SK-N-SH (cell line): Measurements from ENCODE around the gene NTN5. TPM values are rescaled to one million over a fixed set of nuclear protein-coding genes. Genes with fewer than 3 reads are reported as not detected.

Experiments
- CTCF ChIA-PET: fragments of 300-600, 350-600 bp; formaldehyde crosslinking; extraction: SDS; loops from one replicate; lab custom pipeline; 2021; lab: Yijun Ruan, JAX
- POLR2A ChIA-PET: fragments of 350-600 bp; sonication (Branson Sonifier 250); formaldehyde crosslinking; extraction: SDS; loops from one replicate; lab custom pipeline; 2020; ENCODE audit warnings: antibody characterized with exemption, inconsistent platforms; lab: Yijun Ruan, JAX
- DNase-seq: peaks from one replicate; pipeline ENCODE4 v3.0.0; 2012
- H2AFZ ChIP-seq: fragments of 200-600 bp; sonication (generic); 2 replicates; pipeline ENCODE4 v1.8.1; 2016; ENCODE audit warnings: antibody characterized with exemption, mild to moderate bottlenecking, low read depth
- H3F3A ChIP-seq: fragments of 200-600 bp; sonication (generic); replicated peaks from 2 replicates; pipeline ENCODE3; 2016; ENCODE audit warnings: antibody characterized with exemption, mild to moderate bottlenecking; ENCODE audit not compliant: insufficient read depth
- H3K27ac ChIP-seq, 2 experiments: fragments of 200-500 bp in 1 of 2; fragments of 200-600 bp in 1 of 2; sonication (Bioruptor generic) in 1 of 2; sonication (generic), shearing (Covaris generic) in 1 of 2; 2 replicates each; pipeline versions ENCODE4 v1.5.1 to v1.6.1; 2014 to 2016; ENCODE audit warnings: low read depth in 2 of 2, inconsistent platforms in 1 of 2, low read length in 1 of 2, mild to moderate bottlenecking in 1 of 2, mixed read lengths in 1 of 2
- H3K27me3 ChIP-seq: fragments of 200-600 bp; sonication (generic), shearing (Covaris generic); 2 replicates; pipeline ENCODE4 v1.6.1; 2016; ENCODE audit warnings: mixed run types; ENCODE audit not compliant: insufficient read depth
- H3K36me3 ChIP-seq, 2 experiments: fragments of 200-500 bp in 1 of 2; fragments of 200-600 bp in 1 of 2; sonication (Bioruptor generic) in 1 of 2; sonication (generic) in 1 of 2; replicated peaks in 1 of 2; 2 replicates each; pipeline versions ENCODE3 to v1.5.1; 2014 to 2016; ENCODE audit warnings: low read length in 1 of 2, mild to moderate bottlenecking in 1 of 2; ENCODE audit not compliant: insufficient read depth in 2 of 2, control insufficient read depth in 1 of 2
- H3K4me1 ChIP-seq, 2 experiments: fragments of 200-500 bp in 1 of 2; fragments of 200-600 bp in 1 of 2; sonication (Bioruptor generic) in 1 of 2; sonication (generic), shearing (Covaris generic) in 1 of 2; 2 replicates each; pipeline versions ENCODE4 v1.5.1 to v1.6.1; 2014 to 2016; ENCODE audit warnings: low read depth in 1 of 2, low read length in 1 of 2, mixed run types in 1 of 2; ENCODE audit not compliant: insufficient read depth in 2 of 2, control insufficient read depth in 1 of 2
- H3K4me2 ChIP-seq: fragments of 200-600 bp; sonication (generic), shearing (Covaris generic); 2 replicates; pipeline ENCODE4 v1.6.1; 2017; ENCODE audit warnings: mixed run types
- H3K4me3 ChIP-seq, 2 experiments: fragments of 200-500 bp in 1 of 2; fragments of 200-600 bp in 1 of 2; sonication (Bioruptor generic) in 1 of 2; sonication (generic), shearing (Covaris generic) in 1 of 2; 2 replicates each; pipeline versions ENCODE4 v1.5.1 to v1.8.1; 2014 to 2016; ENCODE audit warnings: low read depth in 2 of 2, inconsistent platforms in 1 of 2, low read length in 1 of 2, mild to moderate bottlenecking in 1 of 2, mixed read lengths in 1 of 2, moderate library complexity in 1 of 2
- H3K79me2 ChIP-seq: fragments of 200-600 bp; sonication (generic); 2 replicates; pipeline ENCODE4 v1.8.1; 2017; ENCODE audit warnings: mild to moderate bottlenecking; ENCODE audit not compliant: insufficient read depth
- H3K9ac ChIP-seq: fragments of 200-600 bp; sonication (generic); 2 replicates; pipeline ENCODE4 v1.6.1; 2017; ENCODE audit warnings: mixed run types
- H3K9me2 ChIP-seq: fragments of 200-600 bp; sonication (generic); 2 replicates; pipeline ENCODE4 v1.6.1; 2017; ENCODE audit warnings: mixed run types
- H3K9me3 ChIP-seq: fragments of 200-600 bp; sonication (generic); 2 replicates; pipeline ENCODE4 v1.6.1; 2017; ENCODE audit warnings: mixed run types, mild to moderate bottlenecking, moderate library complexity
- H4K20me1 ChIP-seq: fragments of 200-600 bp; sonication (generic); 2 replicates; pipeline ENCODE4 v1.6.1; 2017; ENCODE audit warnings: mild to moderate bottlenecking, mixed run types; ENCODE audit not compliant: insufficient read depth
- FOXJ3 ChIP-seq: sonication (generic); formaldehyde crosslinking; IDR thresholded peaks from 2 replicates; pipeline ENCODE4 v1.5.1; 2020; ENCODE audit warnings: mild to moderate bottlenecking, missing genetic modification reagents
- GATA2 ChIP-seq: sonication (generic); formaldehyde crosslinking; IDR thresholded peaks from 2 replicates; pipeline ENCODE4 v1.5.0; 2020; ENCODE audit warnings: mild to moderate bottlenecking, missing genetic modification reagents
- NRF1 ChIP-seq: IDR thresholded peaks from 2 replicates; pipeline ENCODE4 v1.6.1; 2012; ENCODE audit warnings: low read depth, mild to moderate bottlenecking, low read length
- POLR2AphosphoS5 ChIP-seq: IDR thresholded peaks from 2 replicates; pipeline ENCODE4 v1.6.1; 2012; ENCODE audit warnings: low read depth, low read length
- RAD21 ChIP-seq: IDR thresholded peaks from 2 replicates; pipeline ENCODE4 v1.6.1; 2012; ENCODE audit warnings: mild to moderate bottlenecking, low read length
- RCOR1 ChIP-seq: fragments of 150-350 bp; IDR thresholded peaks from 2 replicates; pipeline ENCODE4 v1.6.1; 2017; ENCODE audit warnings: antibody characterized with exemption, low read length
- SMC3 ChIP-seq: IDR thresholded peaks from 2 replicates; pipeline ENCODE4 v1.6.1; 2012; ENCODE audit warnings: low read depth, low read length, improper control_type of control experiment
- WGBS: methylation state at CpG from one replicate; pipeline ENCODE4 v1.1.6; 2017; ENCODE audit warnings: low lambda C conversion rate; 5-methylcytosine and 5-hydroxymethylcytosine counted together
- polyA plus RNA-seq, 3 experiments: library from polyadenylated mRNA; depleted of rRNA; stranded (reverse); fragments of >200 nt; gene quantifications; 2 replicates each; pipeline ENCODE4 v1.2.3, GENCODE V29; 2012
- TF ChIP-seq, protein P1 (sequence below): IDR thresholded peaks from 2 replicates; pipeline ENCODE4 v1.4.0; 2012; ENCODE audit warnings: low read depth
- TF ChIP-seq, protein P2 (sequence below): IDR thresholded peaks from 2 replicates; pipeline ENCODE4 v1.4.0; 2012; ENCODE audit warnings: low read depth, borderline replicate concordance
- TF ChIP-seq, protein P3 (sequence below): IDR thresholded peaks from 2 replicates; pipeline ENCODE4 v1.6.1; 2012; ENCODE audit warnings: mild to moderate bottlenecking, low read depth, low read length, moderate library complexity
- TF ChIP-seq, protein P4 (sequence below): fragments of 200-600 bp; sonication (generic); IDR thresholded peaks from 2 replicates; pipeline ENCODE4 v1.6.1; 2017; ENCODE audit warnings: antibody characterized with exemption, mild to moderate bottlenecking, moderate library complexity

NTN5 gene
- polyA plus RNA-seq, 1 of the 3 experiments (the other 2 are of a cell fraction) = 0.74 TPM

DNA sequence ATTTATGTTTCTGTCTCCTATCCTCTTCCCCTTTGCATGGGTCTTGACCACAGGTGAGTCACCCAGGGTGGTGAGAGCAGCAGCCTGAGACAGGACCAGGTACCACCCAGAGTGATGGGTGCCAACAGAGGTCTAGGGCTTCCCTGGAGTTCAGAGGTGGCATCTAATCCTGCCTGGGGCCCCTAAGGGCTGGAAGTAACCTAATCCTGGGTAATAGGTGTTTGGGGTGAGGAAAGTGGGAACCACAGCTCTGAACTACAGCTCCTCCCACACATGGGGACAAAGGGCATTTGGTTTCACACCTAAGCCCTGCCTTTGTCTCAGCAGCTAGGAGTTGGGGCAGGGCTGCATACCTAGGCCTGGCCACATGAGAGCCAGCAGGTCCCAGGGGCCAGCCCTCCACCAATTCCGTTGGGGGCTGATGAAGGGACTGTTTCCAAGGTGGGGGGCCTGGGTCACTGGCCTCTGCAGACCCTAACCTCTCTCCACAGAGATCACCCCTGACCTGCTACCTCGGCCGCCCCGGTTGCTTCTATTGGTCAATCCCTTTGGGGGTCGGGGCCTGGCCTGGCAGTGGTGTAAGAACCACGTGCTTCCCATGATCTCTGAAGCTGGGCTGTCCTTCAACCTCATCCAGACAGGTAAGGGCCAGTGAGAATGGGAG lies 45.5 kb downstream of the NTN5 start:
- ChIA-PET CTCF (no interaction called here), POLR2A (interaction anchor here (1.4 kb wide), 1 partner anchor 9 kb away, joined by 5 read pairs; the partner anchor contains the start of gene RPL18)
- no peak for TF ChIP-seq NRF1
- no peak for TF ChIP-seq GATA2 (CRISPR knock-in tag)
- TF ChIP-seq SMC3 = no peak
- TF ChIP-seq RAD21 = no peak
- TF ChIP-seq, protein P1, sequence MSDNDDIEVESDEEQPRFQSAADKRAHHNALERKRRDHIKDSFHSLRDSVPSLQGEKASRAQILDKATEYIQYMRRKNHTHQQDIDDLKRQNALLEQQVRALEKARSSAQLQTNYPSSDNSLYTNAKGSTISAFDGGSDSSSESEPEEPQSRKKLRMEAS = no peak
- no peak for TF ChIP-seq POLR2AphosphoS5
- TF ChIP-seq, protein P2, sequence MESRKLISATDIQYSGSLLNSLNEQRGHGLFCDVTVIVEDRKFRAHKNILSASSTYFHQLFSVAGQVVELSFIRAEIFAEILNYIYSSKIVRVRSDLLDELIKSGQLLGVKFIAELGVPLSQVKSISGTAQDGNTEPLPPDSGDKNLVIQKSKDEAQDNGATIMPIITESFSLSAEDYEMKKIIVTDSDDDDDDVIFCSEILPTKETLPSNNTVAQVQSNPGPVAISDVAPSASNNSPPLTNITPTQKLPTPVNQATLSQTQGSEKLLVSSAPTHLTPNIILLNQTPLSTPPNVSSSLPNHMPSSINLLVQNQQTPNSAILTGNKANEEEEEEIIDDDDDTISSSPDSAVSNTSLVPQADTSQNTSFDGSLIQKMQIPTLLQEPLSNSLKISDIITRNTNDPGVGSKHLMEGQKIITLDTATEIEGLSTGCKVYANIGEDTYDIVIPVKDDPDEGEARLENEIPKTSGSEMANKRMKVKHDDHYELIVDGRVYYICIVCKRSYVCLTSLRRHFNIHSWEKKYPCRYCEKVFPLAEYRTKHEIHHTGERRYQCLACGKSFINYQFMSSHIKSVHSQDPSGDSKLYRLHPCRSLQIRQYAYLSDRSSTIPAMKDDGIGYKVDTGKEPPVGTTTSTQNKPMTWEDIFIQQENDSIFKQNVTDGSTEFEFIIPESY = no peak
- no peak for TF ChIP-seq FOXJ3 (CRISPR knock-in tag)
- TF ChIP-seq, protein P3, sequence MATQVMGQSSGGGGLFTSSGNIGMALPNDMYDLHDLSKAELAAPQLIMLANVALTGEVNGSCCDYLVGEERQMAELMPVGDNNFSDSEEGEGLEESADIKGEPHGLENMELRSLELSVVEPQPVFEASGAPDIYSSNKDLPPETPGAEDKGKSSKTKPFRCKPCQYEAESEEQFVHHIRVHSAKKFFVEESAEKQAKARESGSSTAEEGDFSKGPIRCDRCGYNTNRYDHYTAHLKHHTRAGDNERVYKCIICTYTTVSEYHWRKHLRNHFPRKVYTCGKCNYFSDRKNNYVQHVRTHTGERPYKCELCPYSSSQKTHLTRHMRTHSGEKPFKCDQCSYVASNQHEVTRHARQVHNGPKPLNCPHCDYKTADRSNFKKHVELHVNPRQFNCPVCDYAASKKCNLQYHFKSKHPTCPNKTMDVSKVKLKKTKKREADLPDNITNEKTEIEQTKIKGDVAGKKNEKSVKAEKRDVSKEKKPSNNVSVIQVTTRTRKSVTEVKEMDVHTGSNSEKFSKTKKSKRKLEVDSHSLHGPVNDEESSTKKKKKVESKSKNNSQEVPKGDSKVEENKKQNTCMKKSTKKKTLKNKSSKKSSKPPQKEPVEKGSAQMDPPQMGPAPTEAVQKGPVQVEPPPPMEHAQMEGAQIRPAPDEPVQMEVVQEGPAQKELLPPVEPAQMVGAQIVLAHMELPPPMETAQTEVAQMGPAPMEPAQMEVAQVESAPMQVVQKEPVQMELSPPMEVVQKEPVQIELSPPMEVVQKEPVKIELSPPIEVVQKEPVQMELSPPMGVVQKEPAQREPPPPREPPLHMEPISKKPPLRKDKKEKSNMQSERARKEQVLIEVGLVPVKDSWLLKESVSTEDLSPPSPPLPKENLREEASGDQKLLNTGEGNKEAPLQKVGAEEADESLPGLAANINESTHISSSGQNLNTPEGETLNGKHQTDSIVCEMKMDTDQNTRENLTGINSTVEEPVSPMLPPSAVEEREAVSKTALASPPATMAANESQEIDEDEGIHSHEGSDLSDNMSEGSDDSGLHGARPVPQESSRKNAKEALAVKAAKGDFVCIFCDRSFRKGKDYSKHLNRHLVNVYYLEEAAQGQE = no peak
- no peak for TF ChIP-seq RCOR1
- H3K79me2 ChIP-seq = 0 out of 2 replicates have a peak, but pooled peaks cover 3% of the 10 kb centered on the region
- peaks cover 12 to 25% of the 10 kb centered on the region in 2 experiments for H3K36me3 ChIP-seq
- no peaks in the 10 kb centered on the region for H4K20me1 ChIP-seq
- no peak for DNase-seq
- peaks cover 4 to 20% of the 10 kb centered on the region in 2 experiments; a peak in 2 of 4 replicates for H3K4me1 ChIP-seq
- no peaks in the 10 kb centered on the region for H3K9me3 ChIP-seq
- H3K9me2 ChIP-seq = no peaks in the 10 kb centered on the region
- no peaks in the 10 kb centered on the region for H3K27me3 ChIP-seq
- H3K9ac ChIP-seq = no peak overlapping the region
- H3K4me2 ChIP-seq = no peak overlapping the region
- H3K4me3 ChIP-seq = no peak overlapping the region
- no peak overlapping the region for H2AFZ ChIP-seq
- H3F3A ChIP-seq = peaks cover 10% of the 10 kb centered on the region
- H3K27ac ChIP-seq = no peak overlapping the region
- WGBS = 90% methylated on average over 2 of the region's 6 CpGs

DNA sequence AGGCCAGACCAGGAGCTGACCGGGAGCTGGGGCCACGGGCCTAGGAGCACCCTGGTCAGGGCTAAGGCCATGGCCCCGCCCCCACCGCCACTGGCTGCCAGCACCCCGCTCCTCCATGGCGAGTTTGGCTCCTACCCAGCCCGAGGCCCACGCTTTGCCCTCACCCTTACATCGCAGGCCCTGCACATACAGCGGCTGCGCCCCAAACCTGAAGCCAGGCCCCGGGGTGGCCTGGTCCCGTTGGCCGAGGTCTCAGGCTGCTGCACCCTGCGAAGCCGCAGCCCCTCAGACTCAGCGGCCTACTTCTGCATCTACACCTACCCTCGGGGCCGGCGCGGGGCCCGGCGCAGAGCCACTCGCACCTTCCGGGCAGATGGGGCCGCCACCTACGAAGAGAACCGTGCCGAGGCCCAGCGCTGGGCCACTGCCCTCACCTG lies 46.9 kb downstream of the NTN5 start:
- CTCF ChIA-PET = no interaction called here

More for the DNA sequence above, 46.9 kb downstream of the NTN5 start:
- Histone ChIP-seq H3F3A (peaks cover 13% of the 10 kb centered on the region), H3K27me3 (no peaks in the 10 kb centered on the region), H3K9me3 (no peaks in the 10 kb centered on the region), H3K27ac (no peak overlapping the region), H3K36me3 (peaks cover 11 to 18% of the 10 kb centered on the region in 2 experiments), H3K4me3 (no peak overlapping the region), H3K9ac (no peak overlapping the region)
- WGBS = no CpG with 5 or more reads among the region's 30 CpGs
- DNase-seq = no peak
- TF ChIP-seq NRF1 = no peak
- TF ChIP-seq, protein P4, sequence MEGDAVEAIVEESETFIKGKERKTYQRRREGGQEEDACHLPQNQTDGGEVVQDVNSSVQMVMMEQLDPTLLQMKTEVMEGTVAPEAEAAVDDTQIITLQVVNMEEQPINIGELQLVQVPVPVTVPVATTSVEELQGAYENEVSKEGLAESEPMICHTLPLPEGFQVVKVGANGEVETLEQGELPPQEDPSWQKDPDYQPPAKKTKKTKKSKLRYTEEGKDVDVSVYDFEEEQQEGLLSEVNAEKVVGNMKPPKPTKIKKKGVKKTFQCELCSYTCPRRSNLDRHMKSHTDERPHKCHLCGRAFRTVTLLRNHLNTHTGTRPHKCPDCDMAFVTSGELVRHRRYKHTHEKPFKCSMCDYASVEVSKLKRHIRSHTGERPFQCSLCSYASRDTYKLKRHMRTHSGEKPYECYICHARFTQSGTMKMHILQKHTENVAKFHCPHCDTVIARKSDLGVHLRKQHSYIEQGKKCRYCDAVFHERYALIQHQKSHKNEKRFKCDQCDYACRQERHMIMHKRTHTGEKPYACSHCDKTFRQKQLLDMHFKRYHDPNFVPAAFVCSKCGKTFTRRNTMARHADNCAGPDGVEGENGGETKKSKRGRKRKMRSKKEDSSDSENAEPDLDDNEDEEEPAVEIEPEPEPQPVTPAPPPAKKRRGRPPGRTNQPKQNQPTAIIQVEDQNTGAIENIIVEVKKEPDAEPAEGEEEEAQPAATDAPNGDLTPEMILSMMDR = no peak
- TF ChIP-seq, all 33 proteins: peak for 0
- H3K79me2 ChIP-seq = 0 out of 2 replicates have a peak, but pooled peaks cover 3% of the 10 kb centered on the region
- H3K4me1 ChIP-seq = peaks cover 4 to 22% of the 10 kb centered on the region in 2 experiments; a peak in 2 of 4 replicates
- no peaks in the 10 kb centered on the region for H4K20me1 ChIP-seq
- POLR2A ChIA-PET = interaction anchor here (0.7 to 1.5 kb wide), 2 partner anchors 9 to 201 kb away, joined by 3 to 5 read pairs; no protein-coding TSS in a partner anchor
- H3K4me2 ChIP-seq = peak overlapping the region; percentile 98; the same call in 1 of the 2 replicates
- H2AFZ ChIP-seq = no peak overlapping the region
- no peaks in the 10 kb centered on the region for H3K9me2 ChIP-seq
